Activated CD4-positive, alpha-beta T cell treated with anti-CD3 and anti-CD28 coated beads, Interleukin-2, amount 50 U/mL, for 48 hours (primary cell): ENCODE measurements around the gene NSD2.
"Not testable (repeated sequence)": the region's sequence is repeated elsewhere in the genome, so short reads cannot be mapped to it uniquely, and the experiment has no call there.

ENCODE experiments used
- DNase-seq, 2 experiments: peaks; one replicate each; pipeline ENCODE4 v3.0.0-alpha.2; 2020

The NSD2 gene

DNA sequence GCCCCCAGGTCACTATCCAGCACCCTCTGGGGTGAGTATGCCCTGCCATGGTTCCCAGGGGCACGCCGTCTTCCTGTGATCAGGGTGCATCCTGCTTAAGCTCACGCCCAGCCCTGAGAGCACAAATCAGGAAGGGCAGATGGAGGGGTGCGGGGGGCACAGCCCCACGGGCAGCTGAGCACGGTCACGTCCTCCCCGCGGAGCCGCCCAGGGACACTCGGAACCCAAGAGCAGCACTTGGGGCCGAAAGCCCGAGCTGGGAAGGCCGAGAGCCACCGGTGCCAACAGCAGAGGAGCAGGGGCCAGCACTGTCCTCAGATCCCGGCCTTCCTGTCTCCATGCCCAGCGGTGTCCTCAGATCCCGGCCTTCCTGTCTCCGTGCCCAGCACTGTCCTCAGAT, 116.1 kb downstream of the NSD2 start:
- DNase-seq: no peak

DNA sequence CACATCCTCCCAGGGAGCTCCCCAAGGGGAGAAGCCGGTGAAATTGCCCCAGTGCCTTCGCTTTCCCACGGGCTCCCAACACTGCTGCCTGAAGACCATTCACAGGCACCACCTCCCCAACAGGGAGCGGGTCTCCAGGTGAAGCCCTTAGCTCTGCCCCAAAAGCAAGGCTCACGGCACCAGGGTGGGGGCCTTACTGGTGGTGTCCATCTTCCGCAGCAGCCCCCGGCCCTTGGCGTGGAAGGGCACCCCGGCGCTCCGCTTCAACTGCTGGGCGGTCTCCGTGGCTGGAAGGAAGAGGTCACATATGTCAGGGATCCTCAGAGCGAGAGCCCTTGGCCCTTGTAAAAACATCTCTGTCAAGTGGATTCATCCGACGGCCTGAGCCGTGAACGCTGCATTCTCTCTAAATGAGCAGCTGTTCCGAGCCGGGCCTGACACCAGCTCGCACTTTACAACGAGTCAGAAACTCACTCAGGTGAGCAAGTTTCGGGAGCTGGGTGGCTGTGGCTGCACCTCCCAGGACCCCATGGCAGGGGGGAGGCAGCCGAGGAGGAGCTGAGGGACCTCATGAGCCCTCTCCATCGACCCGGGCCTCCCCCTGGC, 116.6 kb downstream of the NSD2 start:
- DNase-seq: no peak

DNA sequence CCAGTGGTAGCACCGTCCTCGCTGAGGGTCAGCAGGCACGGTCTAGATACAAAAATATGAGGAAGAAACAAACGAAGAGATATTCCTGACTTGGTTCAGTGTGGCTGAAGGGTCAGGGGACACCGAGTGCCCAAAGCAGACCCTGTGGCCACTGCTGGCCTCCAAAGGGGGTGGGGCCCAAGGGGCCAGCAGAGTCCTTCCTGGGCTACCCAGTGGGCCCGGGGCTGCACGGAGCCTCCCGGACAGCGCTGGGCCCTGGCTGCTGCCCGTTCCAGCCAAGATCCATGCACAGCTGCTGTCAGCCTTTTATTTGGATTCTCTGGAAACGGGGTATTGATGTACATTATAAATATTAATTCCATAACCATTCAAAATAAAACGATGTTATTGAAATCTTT, 117.1 kb downstream of the NSD2 start:
- no peak for DNase-seq

DNA sequence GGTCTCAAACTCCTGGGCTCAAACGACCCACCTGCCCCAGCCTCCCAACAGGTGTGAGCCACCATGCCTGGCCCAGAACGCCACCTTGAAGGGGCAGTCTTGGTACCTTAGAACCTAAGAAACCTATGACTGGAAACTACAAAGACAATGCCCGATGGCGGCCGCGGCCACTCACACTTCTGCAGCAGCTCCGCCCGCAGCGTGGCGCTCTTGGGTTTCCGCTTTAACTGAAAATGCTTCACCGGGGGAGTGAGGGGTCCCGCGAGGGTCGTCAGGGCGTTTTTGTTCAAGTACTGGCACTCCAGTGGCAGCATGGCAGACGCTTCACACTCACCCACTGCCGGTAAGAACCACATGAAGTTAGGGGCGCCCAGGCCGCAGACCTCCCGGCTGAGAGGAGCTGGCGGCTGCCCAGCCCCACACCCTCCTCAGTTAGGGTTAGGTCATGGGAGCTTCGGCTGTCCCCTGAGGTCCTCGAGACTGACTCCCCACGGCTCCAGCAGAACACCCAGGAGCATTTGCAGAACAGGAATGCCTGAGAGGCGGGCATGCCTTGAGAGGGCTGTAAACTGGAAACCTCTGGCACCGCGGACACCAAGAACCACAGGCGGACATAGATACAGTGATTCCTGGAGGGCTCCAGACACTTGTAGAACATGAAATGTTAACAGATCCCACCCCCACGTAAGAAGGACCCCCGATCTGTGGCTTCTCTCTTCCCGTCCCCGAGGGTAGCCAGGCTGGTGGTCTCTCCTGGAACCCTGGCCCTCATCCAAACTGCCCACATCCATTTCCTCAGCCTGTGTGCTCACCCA, 118.5 kb downstream of the NSD2 start:
- no peak for DNase-seq

DNA sequence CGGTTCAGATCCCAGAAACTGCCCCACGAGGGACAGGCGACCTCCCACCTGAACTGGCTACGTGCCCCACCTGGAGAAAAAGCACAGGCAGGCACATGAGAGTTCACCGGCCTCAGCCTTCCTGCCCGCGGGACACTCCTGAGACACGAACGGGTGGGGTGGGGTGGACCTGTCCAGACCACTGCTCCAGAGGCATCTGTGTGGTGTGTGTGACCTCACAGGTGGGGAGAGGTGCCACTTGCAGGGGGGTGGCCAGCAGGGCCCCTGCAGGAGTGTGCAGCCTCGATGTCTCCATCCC, 119.1 kb downstream of the NSD2 start:
- DNase-seq: no peak

DNA sequence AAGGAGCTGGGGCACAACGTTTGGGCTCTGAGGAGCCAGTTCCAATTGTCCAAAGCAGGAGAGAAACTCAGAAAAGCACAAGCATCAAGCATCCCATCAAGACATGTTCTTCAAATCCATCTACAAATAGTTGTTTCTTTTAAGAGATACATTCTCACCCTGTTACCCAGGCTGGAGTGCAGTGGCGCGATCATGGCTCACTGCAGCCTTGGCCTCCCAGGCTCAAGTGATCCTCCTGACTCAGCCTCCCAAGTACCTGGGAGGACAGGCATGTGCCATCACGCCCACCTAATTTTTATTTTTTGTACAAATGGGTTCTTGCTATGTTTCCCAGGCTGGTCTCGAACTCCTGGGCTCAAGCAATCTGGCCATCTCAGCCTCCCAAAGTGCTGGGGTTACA, 119.5 kb downstream of the NSD2 start:
- DNase-seq: no peak

DNA sequence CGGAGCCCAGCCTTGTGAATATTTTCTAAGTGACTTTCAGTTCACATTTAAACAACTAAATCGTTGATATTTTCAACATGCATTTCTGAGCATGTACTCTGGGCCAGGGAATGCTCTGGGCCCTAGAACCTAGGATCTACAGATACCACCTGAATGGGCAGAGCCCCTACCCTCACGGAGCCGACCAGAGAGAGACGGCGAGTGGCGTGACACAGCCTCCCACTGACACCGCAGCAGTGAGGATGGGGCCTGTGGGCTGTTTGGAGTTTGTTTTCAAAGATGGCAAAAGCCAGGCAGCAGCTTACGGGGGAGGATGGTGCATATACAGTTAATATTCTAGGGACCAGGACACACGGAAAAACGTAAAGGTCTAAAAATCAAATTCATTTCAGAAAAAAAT, 119.9 kb downstream of the NSD2 start:
- no peak for DNase-seq

DNA sequence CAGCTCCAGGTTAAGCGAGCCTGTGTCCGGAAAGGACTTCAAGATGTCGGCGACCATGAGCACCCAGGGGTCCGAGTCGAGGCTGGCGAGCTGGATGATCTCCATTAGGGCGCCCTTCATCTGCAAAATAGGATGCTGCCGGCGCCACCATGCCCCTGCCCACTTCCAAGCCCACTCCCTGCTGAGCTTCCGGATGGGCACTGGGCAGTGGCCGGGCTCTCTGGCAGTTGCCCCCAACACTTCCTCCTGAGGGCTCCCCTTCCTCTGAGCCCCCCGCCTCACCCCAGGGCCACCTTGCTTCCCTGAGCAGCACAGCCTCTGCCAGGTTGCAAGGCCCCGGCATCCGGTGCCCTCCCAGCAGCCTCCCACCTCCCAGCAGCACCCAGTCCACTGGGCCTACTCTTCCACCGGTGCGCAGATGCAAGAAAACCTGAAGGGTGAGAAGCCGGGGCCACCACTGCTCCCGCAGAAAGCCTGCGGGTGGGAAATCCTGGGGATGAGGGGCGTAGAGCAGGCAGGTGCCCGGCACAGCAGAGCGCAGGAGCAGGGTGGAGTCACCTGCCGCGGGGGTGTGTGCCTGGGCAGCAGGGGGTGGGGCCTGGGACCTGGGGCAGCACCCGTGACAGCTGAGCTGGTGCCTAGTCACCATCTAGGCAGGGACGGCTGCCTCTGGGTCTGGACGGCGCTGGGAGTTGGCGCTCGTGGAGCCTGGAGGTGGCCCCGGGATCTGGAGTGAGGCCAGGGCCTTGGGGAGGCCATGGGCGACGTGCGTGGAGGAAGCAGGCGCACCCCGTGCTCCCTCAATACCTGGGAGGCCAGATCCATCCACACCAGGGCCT, 120.6 kb downstream of the NSD2 start:
- DNase-seq: no peak

DNA sequence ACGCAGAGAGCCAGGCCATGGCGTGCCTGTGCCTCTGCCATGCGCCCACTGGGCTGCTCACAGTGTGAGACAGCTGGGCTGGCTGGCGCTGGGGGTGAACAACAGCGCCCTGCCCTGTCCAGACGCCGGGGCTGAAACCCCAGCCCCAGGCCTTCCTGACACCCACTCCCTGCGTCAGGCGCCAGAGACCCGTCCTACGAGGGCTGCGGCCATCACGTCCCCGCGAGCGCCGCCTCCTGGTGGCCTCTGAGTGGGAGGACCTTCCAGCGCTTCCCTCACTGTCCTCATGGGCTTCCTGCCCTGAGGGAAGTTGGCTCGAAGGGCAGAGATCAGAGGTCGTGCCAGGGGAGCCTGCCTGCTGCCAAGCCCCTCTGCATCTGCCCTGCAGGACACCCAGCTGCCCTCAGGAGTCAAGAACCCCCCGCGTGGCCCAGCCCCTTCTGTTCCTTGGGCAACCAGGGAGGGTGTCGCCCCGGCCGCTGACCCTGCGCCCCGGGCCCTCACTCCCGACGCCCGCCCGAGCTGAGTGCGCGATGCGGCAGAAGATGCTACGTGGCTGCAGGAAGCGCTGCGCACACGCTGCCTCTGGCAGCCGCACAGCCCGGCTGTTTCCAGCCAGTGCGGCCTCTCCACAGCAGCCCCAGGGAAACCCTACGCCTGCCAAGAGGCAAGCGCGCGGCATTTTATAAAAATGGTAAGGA, 121.4 kb downstream of the NSD2 start:
- DNase-seq: no peak

DNA sequence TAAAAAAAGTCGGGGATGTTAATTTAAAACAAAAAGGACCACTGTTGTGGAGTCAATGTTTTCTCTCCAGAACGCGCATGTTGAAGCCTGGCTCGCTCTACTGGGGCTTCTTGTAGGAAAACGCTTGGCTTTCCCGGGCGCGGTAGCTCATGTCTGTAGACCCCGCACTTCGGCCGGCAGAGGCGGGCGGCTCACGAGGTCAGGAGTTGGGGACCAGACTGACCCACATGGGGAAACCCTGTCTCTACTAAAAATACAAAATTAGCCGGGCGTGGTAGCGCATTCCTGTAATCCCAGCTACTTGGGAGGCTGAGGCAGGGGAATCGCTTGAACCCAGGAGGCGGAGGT, 122.0 kb downstream of the NSD2 start:
- no peak for DNase-seq

DNA sequence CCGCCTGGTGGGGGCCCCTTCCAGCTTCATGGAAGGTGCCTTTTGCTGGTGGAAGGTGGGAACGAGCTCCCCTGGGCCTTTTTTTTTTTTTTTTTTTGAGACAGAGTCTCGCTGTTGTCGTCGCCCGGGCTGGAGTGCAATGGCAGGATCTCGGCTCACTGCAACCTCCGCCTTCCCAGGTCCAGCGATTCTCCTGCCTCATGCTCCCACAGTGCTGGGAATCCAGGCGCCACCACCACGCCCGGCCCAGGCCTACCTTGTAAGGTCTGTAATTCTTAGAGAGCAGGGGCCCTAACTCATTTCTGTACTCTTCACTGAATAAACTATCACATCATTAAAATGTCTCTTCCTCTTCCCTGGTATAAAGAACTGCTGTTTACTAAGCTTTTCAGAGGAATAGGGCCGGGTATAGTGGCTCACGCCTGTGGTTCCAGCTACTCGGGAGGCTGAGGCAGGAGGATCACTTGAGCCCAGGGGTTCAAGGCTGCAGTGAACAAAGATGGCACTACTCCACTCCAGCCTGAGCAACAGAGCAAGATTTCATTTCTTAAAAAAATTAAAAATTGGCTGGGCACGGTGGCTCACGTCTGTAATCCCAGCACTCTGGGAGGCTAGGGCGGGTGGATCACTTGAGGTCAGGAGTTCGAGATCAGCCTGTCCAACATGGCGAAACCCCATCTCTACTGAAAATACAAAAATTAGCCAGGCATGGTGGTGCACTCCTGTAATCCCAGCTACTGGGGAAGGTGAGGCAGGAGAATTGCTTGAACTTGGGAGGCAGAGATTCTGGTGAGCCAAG, 122.7 kb downstream of the NSD2 start:
- not testable (repeated sequence) for DNase-seq

DNA sequence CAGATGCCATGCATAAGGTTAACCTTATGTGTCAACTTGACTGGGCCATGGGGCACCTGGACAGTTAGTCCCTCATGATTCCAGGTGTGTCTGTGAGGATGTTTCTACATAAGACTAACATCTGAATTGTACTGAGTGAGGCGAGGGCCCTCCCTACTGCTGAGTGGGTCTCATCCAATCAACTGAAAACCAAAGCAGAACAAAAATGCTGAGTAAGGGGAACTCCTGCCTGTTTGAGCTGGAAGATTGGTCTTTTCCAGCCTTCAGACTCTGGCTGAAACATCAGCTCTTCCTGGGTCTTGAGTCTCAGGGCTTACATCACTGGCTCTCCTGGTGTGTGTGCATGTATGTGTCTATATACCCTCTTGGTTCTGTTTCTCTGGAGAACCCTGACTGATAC, 123.7 kb downstream of the NSD2 start:
- DNase-seq: no peak

DNA sequence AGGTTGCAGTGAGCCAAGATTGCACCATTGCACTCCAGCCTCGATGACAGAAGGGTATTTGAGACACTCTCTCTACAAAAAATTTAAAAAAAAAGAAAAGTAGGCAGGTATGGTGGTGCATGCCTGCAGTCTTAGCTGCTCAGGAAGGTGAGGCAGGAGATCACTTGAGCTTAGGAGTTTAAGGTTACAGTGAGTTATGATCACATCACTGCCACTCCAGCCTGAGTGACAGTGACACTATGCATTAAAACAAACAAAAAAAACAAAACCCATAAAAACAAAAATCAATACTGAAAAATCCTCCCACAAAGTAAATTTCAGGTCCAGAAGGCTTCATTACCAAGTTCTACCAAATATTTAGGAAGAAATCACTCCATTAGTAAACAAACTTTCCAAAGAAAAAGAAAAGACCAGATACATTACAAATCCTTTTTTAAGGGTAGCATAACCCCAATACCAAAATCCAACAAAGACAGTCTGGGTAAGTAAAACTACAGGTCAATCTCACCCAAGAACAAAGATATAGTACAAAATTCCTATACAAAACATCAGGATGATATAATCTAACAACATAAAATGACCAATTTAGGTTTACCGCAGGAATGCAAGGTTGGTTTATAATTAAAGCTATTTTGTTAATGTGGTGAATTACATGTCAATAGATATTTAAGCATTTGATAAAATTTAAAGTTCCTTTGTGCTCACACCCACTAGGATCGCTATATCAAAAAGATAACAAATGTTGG, 125.8 kb downstream of the NSD2 start:
- no peak for DNase-seq

DNA sequence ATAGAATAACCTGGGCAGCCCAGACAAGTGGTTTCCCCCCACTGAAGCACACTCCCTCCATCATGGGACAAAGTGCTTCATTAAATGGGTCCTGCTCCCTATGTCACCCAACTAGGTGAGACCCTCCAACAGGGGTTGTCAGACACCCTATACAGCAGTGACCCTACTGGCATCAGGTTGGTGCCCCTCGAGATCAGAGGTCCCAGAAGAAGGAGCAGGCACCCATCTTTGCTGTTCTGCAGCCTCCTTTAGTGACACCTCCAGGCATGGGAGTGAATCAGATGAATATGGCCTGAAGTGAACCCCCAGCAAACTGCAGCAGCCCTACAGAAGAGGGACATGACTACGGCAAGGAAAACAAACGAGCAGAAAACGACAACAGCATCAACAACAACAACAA, 126.5 kb downstream of the NSD2 start:
- DNase-seq: no peak

DNA sequence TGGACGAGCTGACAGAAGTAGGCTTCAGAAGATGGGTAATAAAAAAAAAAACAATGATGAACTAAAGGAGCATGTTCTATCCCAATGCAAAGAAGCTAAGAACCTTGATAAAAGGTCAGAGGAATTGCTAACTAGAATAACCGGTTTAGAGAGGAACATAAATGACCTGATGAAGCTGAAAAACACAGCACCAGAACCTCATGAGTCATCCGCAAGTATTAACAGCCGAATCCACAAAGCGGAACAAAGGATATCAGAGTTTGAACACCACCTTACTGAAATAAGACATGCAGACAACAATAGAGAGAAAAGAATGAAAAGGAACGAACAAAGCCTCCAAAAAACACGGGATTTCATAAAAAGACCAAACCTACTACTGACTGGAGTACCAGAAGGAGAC, 127.1 kb downstream of the NSD2 start:
- DNase-seq: no peak

DNA sequence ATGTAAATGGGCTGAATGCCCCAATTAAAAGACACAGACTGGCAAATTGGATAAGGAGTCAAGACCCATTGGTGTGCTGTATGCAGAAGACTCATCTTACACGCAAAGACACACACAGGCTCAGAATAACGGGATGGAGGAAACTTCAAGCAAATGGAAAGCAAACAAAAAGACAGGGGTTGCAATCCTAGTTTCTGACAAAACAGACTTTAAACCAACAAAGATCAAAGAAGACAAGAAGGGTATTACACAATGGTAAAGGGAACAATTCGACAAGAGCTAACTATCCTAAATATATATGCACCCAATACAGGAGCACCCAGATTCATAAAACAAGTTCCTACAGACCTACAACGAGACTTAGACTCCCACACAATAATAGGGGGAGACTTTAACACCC, 128.1 kb downstream of the NSD2 start:
- DNase-seq: not testable (repeated sequence)

DNA sequence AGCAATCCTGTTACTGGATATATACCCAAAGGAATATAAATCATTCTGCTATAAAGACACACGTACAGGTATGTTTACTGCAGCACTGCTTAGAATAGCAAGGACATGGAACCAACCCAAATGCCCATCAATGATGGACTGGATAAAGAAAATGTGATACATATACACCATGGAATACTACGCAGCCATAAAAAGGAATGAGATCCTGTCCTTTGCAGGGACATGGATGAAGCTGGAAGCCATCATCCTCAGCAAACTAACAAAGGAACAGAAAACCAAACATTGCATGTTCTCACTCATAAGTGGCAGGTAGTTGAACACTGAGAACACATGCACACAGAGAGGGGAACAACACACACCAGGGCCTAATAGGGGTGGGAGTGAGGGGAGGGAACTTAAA, 132.2 kb downstream of the NSD2 start:
- not testable (repeated sequence) for DNase-seq

DNA sequence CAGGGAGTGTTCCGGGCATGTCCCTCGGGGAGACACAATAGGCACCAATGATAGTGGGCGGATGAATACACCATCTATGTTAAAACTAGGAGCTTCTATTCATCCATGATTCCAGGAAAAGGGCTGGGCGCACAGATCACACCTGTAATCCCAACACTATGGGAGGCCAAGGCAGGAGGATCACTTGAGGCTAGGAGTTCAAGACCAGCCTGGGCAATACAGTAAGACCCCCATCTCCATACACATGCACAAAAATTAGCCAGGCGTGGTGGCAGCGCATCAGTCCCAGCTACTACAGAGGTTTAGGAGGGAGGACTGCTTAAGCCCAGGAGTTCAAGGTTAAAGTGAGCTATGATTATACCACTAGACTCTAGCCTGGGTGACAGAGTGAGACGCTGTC, 135.2 kb downstream of the NSD2 start:
- no peak for DNase-seq

DNA sequence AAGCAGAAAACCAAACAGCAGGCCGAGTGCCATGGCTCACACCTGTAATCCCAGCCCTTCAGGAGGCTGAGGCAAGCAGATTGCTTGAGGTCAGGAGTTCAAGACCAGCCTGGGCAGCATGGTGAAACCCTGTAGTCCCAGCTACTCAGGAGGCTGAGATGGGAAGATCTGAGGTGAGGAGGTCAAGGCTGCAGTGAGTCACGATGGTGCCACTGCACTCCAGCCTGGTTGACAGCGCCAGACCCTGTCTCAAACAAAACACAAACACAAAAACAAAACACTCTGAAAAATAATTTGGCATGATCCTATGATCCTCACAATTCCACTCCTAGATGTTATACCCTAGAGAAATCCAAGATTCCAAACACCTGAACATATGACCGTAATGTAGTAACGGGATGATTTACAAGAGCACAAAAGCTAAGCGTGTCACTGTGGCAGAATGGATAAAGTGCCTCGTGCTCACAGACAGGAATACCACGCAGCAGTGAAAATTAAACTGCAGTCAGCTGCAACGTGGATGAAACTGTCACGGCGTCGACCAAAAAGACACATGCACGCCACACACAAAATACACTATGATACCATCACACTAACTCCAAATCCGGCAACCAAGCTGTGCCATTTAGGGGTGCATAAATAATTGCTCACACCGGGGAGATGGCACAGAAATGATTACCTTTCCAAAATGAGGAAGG, 135.9 kb downstream of the NSD2 start:
- no peak for DNase-seq

DNA sequence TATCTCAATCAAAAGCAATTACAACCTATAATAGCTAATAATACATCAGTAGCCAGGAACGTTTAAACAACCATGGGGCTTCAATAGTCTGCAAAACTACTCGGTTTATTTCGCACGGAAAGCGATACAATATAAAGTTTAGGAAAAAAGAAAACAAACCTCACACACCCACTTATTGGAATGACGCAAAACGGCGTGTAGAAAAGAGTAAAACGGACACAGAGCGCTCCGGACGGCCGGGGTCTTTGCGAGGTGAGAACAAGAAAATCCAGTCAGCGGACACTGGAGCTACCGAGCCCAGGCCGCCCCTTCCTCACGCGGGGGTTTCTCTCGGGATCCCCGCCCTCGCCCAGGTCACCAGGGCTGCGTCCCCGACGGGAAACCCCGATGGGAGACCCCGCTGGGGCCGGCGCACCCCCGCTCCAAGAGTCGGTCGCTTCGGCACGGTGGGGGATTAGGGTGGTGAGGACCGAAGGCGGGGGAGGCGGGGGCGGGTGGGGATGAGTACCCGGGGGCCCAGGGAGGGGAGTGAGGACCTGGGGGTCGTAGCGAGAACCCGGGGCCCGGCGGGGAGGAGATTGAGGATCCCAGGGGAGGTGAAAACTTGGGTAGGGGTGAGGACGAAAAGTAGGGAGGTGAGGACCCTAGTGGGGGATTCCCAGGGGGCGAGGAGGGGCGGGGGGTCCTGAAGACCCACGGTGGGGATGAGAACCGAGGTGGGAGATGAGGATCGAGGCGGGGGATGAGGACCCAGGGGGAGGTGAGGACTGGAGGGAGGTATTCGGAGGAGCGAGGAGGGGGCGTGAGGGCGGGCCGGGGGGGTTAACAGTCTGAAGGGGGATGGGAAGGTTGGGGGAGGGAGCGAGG, 136.8 kb downstream of the NSD2 start:
- DNase-seq: no peak

DNA sequence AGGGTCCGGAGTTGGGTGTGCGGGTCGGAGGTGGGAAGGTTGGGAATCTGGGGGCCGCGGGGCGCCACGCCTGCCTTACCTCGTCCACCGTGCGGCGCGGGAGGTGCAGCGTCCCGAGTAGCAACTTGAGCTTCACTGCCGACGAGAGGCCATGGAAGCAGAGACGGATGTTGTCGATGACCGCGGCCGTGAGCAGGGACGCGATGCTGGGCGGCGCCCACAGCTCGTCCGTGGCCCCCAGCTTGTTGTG, 137.4 kb downstream of the NSD2 start:
- DNase-seq: no peak
